ENCODE measurements around the gene PROK1. TPM values are rescaled to one million over a fixed set of nuclear protein-coding genes. Genes with fewer than 3 reads are reported as not detected.

PROK1 gene
- total and polyA plus RNA-seq, 10 of the 15 experiments (the other 5 are each of a cell fraction or from before 2014, with no cell fraction given), result not detected

DNA sequence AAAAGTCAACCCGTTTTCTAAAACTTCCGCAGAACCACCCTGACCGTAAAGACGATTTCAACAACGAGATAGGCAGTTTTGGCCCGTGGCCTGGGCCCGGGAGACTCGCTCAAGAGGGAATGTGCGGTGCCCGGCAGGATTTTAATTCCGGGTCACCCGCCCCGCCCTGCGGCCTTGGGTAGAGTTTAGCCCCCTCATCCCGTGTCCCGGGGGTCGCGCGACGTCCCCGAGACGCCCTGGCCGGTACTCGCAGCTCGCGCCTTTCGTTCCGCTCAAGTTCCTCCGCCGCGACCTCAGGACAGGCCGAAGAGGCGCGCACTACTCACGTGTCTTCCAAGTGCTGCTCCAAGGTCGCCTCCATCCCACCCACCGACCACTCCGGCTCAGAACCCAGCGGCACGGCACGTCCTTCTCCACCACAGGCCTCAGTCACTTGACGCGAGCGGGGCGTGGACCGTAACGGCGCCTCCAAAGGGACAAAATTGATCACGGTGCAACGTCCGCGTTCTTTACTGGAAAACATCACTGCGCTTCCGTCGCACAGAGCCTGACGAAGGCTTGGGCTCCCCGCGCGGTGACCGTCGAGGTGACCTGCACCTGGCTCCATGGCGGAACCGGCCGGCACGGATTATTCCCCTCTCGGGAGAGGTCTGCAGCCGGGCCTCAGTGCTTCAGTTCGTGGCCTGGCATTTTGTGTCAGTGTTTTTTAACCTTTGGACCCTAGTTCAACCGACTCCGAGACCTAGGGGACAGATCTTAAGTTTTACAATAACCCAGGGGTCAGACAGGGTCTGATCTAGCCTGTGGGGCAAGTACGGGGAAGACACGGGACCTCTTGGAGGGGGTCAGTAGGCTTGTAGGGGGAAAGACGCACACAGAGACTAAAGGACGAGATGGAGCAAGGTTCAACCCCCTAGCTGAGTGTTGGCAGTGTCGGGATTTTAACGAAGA is 43.4 kb upstream of the PROK1 start, which contains the start of gene LAMTOR5 (continued):
- TF ChIP-seq PRDM15 (CRISPR knock-in tag; IDR thresholded peaks at IDR 0.05) (no peak), CHD2 (IDR thresholded peaks at IDR 0.05; ENCODE audit: borderline replicate concordance, low read depth, low read length) (peak; percentile 80; the same call in 1 of the 2 replicates), JUND (IDR thresholded peaks at IDR 0.05; ENCODE audit: low read depth, low read length) (0 out of 2 replicates have a peak, but pooled peaks have one; percentile 5), CBX5 (IDR thresholded peaks at IDR 0.05; ENCODE audit: low read depth) (no peak), CREM (IDR thresholded peaks at IDR 0.05; ENCODE audit: low read depth) (peak; percentile 99), KAT2A (conservative IDR thresholded peaks at IDR 0.05; ENCODE audit: control insufficient read depth, low read depth, low read length) (no peak), EGR1 (IDR thresholded peaks at IDR 0.05; ENCODE audit: borderline replicate concordance in 1 of 2, low read depth in 2 of 2, low read length in 2 of 2) (0 out of 3 replicates have a peak, but pooled peaks of 1 of the 2 experiments have one; percentile 27), ZNF217 (IDR thresholded peaks at IDR 0.05) (no peak), SRF (IDR thresholded peaks at IDR 0.05; ENCODE audit: low read depth in 2 of 2, low read length in 2 of 2) (peak in 1 of 2 experiments; percentile 83; a peak in 2 of 4 replicates), TCF7 (IDR thresholded peaks at IDR 0.05; ENCODE audit: borderline replicate concordance) (no peak), YY1 (IDR thresholded peaks at IDR 0.05; ENCODE audit: low read depth, low read length) (peak; percentile 92), TAF1 (IDR thresholded peaks at IDR 0.05; ENCODE audit: borderline replicate concordance, low read depth, low read length) (peak; percentile 87), PAX8 (IDR thresholded peaks at IDR 0.05) (peak; percentile 61; the same call in 1 of the 2 replicates), CREB1 (IDR thresholded peaks at IDR 0.05; ENCODE audit: low read depth) (peak; percentile 99), POLR2AphosphoS5 (IDR thresholded peaks at IDR 0.05; ENCODE audit: low read length) (peak; percentile 91), NFYB (IDR thresholded peaks at IDR 0.05; ENCODE audit: insufficient read depth, low read depth, low read length) (0 out of 2 replicates have a peak, but pooled peaks have one; percentile 18), RELA (IDR thresholded peaks at IDR 0.05; ENCODE audit: borderline replicate concordance, partially characterized antibody) (peak; percentile 60), NFIC (IDR thresholded peaks at IDR 0.05; ENCODE audit: low read depth, low read length) (0 out of 2 replicates have a peak, but pooled peaks have one; percentile 11), GATAD2B (conservative IDR thresholded peaks at IDR 0.05; ENCODE audit: low read depth) (peak; percentile 86), EZH2 (IDR thresholded peaks at IDR 0.05; ENCODE audit: borderline replicate concordance, control insufficient read depth, low read depth, low read length) (no peak), ZNF24 (IDR thresholded peaks at IDR 0.05) (peak; percentile 73), ATF7 (IDR thresholded peaks at IDR 0.05; ENCODE audit: low read depth) (peak; percentile 70)
- TF ChIP-seq, protein P1, sequence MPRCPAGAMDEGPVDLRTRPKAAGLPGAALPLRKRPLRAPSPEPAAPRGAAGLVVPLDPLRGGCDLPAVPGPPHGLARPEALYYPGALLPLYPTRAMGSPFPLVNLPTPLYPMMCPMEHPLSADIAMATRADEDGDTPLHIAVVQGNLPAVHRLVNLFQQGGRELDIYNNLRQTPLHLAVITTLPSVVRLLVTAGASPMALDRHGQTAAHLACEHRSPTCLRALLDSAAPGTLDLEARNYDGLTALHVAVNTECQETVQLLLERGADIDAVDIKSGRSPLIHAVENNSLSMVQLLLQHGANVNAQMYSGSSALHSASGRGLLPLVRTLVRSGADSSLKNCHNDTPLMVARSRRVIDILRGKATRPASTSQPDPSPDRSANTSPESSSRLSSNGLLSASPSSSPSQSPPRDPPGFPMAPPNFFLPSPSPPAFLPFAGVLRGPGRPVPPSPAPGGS (IDR thresholded peaks at IDR 0.05; ENCODE audit: borderline replicate concordance, insufficient read depth, low read depth, low read length, poor library complexity, severe bottlenecking), result no peak
